ENCODE data around the gene KCNC4. TPM values are rescaled to one million over a fixed set of nuclear protein-coding genes. Genes with fewer than 3 reads are reported as not detected.

Gene KCNC4
- total RNA-seq, 4 donors from 2014 or later: 4.8 to 9.4 (median 7.7) TPM

DNA sequence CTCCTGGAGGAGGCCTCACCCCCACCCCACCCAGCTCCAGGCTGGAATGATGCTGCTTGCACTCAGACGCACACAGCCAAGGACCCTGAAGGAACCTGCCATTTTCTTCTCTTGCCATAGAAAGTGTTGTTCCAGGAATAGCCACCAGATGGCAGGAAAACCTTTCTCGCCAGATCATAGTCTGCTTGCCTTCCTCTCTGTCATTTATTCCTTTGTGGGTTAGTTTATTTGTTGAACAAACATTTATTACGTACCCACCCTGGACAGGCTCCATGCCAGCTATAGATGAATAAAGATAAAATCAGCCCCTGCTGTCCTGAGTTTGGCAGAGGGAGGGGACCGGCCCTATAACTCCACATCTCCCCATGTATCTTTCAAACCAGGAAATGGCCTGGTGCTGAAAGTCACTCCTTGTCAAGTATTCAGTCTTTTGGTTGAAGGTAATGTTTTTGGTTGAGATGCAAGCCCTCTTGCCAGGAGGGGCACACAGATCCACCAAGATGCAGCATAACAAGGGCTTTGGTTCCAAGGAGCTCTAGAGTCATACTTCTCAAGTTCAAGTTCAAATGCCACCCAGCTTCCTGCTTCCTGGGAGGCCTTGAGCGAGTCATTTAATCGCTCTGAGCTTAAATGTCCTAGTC lies 7.0 kb upstream of the KCNC4 start:
- no peak overlapping the region for H3K4me3 ChIP-seq (ENCODE audit: low read depth, poor library complexity, severe bottlenecking)
- TF ChIP-seq, protein P1, sequence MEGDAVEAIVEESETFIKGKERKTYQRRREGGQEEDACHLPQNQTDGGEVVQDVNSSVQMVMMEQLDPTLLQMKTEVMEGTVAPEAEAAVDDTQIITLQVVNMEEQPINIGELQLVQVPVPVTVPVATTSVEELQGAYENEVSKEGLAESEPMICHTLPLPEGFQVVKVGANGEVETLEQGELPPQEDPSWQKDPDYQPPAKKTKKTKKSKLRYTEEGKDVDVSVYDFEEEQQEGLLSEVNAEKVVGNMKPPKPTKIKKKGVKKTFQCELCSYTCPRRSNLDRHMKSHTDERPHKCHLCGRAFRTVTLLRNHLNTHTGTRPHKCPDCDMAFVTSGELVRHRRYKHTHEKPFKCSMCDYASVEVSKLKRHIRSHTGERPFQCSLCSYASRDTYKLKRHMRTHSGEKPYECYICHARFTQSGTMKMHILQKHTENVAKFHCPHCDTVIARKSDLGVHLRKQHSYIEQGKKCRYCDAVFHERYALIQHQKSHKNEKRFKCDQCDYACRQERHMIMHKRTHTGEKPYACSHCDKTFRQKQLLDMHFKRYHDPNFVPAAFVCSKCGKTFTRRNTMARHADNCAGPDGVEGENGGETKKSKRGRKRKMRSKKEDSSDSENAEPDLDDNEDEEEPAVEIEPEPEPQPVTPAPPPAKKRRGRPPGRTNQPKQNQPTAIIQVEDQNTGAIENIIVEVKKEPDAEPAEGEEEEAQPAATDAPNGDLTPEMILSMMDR (IDR thresholded peaks at IDR 0.05): peak in 1 of 3 donors; percentile 64
- TF ChIP-seq POLR2A (IDR thresholded peaks at IDR 0.05): no peak
- WGBS, 2 donors: 32 to 39% methylated on average over 6 of the region's 6 CpGs
- intact Hi-C loops (cut with DNase I; ENCODE audit: low total_unique reads): loop anchor here (2.0 kb wide), 1 partner anchor 110 kb away; no protein-coding TSS in a partner anchor
- peak in 1 of 2 donors; percentile 63 for DNase-seq (ENCODE audit: low spot score in 2 of 2)

DNA sequence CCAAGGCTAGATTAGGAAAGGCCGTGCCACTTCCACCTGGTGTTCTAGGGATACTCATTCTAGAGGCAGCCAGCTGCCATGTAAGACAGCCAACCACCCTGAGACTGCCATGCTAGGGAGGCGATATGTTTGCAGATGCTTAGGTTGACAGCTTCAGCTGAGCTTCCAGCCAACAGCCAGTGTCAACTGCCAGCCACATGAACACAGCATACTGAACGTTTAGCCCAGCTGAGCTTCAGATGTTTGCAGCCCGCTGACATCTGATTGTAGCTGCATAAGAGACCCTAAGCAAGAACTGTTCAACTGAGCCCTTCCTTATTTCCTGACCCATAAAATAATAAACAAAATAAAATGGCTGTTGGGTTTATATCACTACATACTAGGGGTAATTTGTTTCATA lies 5.0 kb upstream of the KCNC4 start:
- no peak for DNase-seq (ENCODE audit: low spot score in 2 of 2)
- TF ChIP-seq, protein P1 (IDR thresholded peaks at IDR 0.05): no peak
- TF ChIP-seq POLR2A (IDR thresholded peaks at IDR 0.05): no peak
- no peak overlapping the region for H3K4me3 ChIP-seq (ENCODE audit: low read depth, poor library complexity, severe bottlenecking)
- WGBS, 2 donors: 77 to 82% methylated on average over 4 of the region's 4 CpGs
- intact Hi-C loops (cut with DNase I; ENCODE audit: low total_unique reads): no loop called here

- intact Hi-C loops (cut with DNase I; ENCODE audit: low total_unique reads): no loop called here
- 58 to 66% methylated on average over 6 of the region's 6 CpGs for WGBS, 2 donors
These were observed 4.4 kb upstream of the KCNC4 start for GRCh38 chr1:110205591-110206155.

GRCh38 chr1:110206261-110206920 lies 3.7 kb upstream of the KCNC4 start:
- H3K4me3 ChIP-seq (ENCODE audit: low read depth, poor library complexity, severe bottlenecking): no peak overlapping the region
- TF ChIP-seq POLR2A (IDR thresholded peaks at IDR 0.05): no peak
- TF ChIP-seq, protein P1 (IDR thresholded peaks at IDR 0.05): no peak
- intact Hi-C loops (cut with DNase I; ENCODE audit: low total_unique reads): no loop called here
- WGBS, 2 donors: 84 to 90% methylated on average over 11 of the region's 11 CpGs
- no peak for DNase-seq (ENCODE audit: low spot score in 2 of 2)

More at GRCh38 chr1:110205591-110206155, 4.4 kb upstream of the KCNC4 start:
- TF ChIP-seq, protein P1 (IDR thresholded peaks at IDR 0.05): no peak
- TF ChIP-seq POLR2A (IDR thresholded peaks at IDR 0.05): no peak
- H3K4me3 ChIP-seq (ENCODE audit: low read depth, poor library complexity, severe bottlenecking): no peak overlapping the region
- DNase-seq (ENCODE audit: low spot score in 2 of 2): no peak

GRCh38 chr1:110207831-110208230 lies 2.3 kb upstream of the KCNC4 start:
- no peak for TF ChIP-seq POLR2A (IDR thresholded peaks at IDR 0.05)
- TF ChIP-seq, protein P1 (IDR thresholded peaks at IDR 0.05): peak in 1 of 3 donors; percentile 63
- intact Hi-C loops (cut with DNase I; ENCODE audit: low total_unique reads): no loop called here
- peak; percentile 49 to 92 for DNase-seq (ENCODE audit: low spot score in 2 of 2)
- 28 to 30% methylated on average over 5 of the region's 5 CpGs for WGBS, 2 donors
- H3K4me3 ChIP-seq (ENCODE audit: low read depth, poor library complexity, severe bottlenecking): no peak overlapping the region
